ENCODE measurements around the gene LMO3.
"Not testable (repeated sequence)": the region's sequence is repeated elsewhere in the genome, so short reads cannot be mapped to it uniquely, and the experiment has no call there.

The LMO3 gene

GRCh38 chr12:16545836-16546235, 60.1 kb downstream of the LMO3 start:
- no peak for DNase-seq (ENCODE audit: low read depth in 2 of 2)

GRCh38 chr12:16542586-16542985, 63.4 kb downstream of the LMO3 start:
- no peak for DNase-seq (ENCODE audit: low read depth in 2 of 2)

- not testable (repeated sequence) for DNase-seq (ENCODE audit: low read depth in 2 of 2)
Observed at GRCh38 chr12:16537652-16538051, 68.3 kb downstream of the LMO3 start.

GRCh38 chr12:16531621-16532020, 74.3 kb downstream of the LMO3 start:
- DNase-seq (ENCODE audit: low read depth in 2 of 2) = no peak

GRCh38 chr12:16530268-16530850, 75.6 kb downstream of the LMO3 start:
- DNase-seq (ENCODE audit: low read depth in 2 of 2) = no peak

- no peak for DNase-seq (ENCODE audit: low read depth in 2 of 2)
Observed at GRCh38 chr12:16526693-16527092, 79.3 kb downstream of the LMO3 start.

GRCh38 chr12:16524378-16524777, 81.6 kb downstream of the LMO3 start:
- DNase-seq (ENCODE audit: low read depth in 2 of 2) = no peak

- no peak for DNase-seq (ENCODE audit: low read depth in 2 of 2)
Observed at GRCh38 chr12:16523951-16524331, 82.0 kb downstream of the LMO3 start.

- no peak for DNase-seq (ENCODE audit: low read depth in 2 of 2)
Observed at GRCh38 chr12:16523284-16523950, 82.5 kb downstream of the LMO3 start.

GRCh38 chr12:16520328-16520727, 85.6 kb downstream of the LMO3 start:
- DNase-seq (ENCODE audit: low read depth in 2 of 2) = no peak

GRCh38 chr12:16515666-16516065, 90.3 kb downstream of the LMO3 start:
- DNase-seq (ENCODE audit: low read depth in 2 of 2) = no peak

- no peak for DNase-seq (ENCODE audit: low read depth in 2 of 2)
Observed at GRCh38 chr12:16513231-16513630, 92.7 kb downstream of the LMO3 start.

- DNase-seq (ENCODE audit: low read depth in 2 of 2) = no peak
Observed at GRCh38 chr12:16509411-16509810, 96.6 kb downstream of the LMO3 start.

GRCh38 chr12:16506394-16506793, 99.6 kb downstream of the LMO3 start:
- DNase-seq (ENCODE audit: low read depth in 2 of 2) = no peak

GRCh38 chr12:16504200-16504599, 101.8 kb downstream of the LMO3 start:
- DNase-seq (ENCODE audit: low read depth in 2 of 2) = no peak

- no peak for DNase-seq (ENCODE audit: low read depth in 2 of 2)
Observed at GRCh38 chr12:16499611-16500010, 106.4 kb downstream of the LMO3 start.
